Renal cortical epithelial cell (primary cell): ENCODE measurements around the gene EMILIN3. TPM values are rescaled to one million over a fixed set of nuclear protein-coding genes. Genes with fewer than 3 reads are reported as not detected.
"Not testable (repeated sequence)": the region's sequence is repeated elsewhere in the genome, so short reads cannot be mapped to it uniquely, and the experiment has no call there.

Experiments
- DNase-seq: peaks from one replicate; pipeline ENCODE4 v3.0.0-alpha.2; 2011; ENCODE audit warnings: low read depth
- total RNA-seq: library from RNA; depleted of rRNA; stranded (reverse); fragments of >200 nt; gene quantifications from 2 replicates; pipeline ENCODE4 v1.2.3, GENCODE V29; 2014

The EMILIN3 gene
- total RNA-seq, 1 donor from 2014 or later: not detected

GRCh38 chr20:41317546-41318270, 48.9 kb downstream of the EMILIN3 start, which contains the start of gene ZHX3:
TSS of gene ZHX3 (minus strand) at chr20:41317731. CDS start at chr20:41204916, 112,815 bp downstream.
- DNase-seq: peak; percentile 80

DNA sequence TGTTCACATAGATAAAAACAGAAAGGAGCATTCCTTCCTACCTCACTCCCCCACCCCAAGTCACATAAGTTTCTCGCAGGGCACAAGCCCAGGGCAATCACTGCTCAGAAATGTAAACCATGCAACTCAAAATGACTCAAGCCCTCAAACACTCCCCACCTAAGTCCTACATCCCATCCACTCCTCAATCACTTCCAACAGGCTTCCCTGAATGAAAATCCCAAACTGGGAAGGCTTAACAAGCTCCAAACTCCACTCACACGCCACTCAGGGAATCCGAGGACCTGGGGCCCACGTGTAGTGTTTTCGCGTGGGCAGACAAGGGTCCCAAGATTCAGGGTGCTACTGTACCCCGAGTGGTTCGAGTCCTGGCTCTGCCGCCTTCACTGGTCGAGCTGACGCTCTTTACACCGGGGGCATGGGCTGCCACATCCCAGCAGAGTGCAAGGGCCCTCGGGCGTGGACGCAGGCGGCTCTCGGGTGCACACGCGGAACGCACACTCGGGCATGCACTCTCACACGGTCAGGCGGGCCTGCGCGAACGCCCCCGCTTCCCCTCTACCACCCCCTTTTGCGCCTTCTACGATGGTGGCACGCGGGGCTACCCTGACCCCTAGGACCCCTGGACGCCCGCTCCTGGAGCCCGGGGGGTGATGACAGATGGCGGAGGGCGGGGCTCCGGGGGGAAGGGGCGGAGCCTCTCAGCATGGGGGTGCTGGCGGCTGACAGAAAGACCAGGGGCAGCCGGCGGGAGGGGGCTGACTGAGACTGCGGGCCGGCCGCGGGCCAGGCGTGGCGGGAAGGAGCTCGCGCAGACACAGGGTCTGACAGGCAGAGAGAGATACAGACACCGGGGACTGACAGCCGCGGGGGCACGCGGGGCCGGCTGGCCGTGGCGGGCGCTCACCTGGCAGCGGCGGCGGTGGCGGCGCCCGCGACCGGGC, 49.7 kb downstream of the EMILIN3 start:
- DNase-seq: peak; percentile 86

DNA sequence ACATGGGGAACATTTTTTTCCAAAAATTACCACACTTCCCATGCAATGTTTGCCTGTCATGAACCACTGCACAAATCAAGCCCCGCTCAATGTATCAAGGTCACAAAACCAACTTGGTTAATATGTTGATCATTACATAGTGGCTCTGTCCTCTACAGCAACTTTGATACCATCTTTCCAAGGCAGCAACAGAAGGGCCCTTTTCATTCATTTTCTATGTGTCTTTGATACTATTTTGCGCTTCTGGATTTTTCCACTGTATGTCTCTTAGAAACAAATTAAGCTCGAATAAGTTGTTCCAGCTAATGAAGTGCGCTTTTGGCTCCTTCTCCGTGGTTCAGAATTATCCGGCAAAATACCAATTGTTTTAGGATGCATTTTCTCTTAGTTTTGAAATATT, 50.6 kb downstream of the EMILIN3 start:
- DNase-seq: peak; percentile 79

DNA sequence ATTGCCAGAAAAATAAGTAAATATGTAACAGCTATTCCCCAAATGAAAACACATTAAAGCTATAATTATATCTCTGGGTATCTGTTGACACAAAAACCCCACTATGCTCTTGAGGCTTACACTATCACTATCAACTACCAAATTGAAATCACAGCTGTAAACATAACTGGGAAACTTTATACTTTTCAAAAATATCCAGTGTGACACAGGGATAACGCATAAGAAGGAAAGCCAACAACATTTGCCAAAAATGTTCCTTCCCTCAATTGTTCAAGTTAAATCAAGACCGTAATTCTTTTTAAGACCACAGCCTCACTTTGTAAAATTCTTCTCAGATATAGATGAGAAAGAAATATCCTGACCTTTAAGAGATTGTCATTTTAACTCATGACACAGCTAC, 52.2 kb downstream of the EMILIN3 start:
- DNase-seq: no peak

DNA sequence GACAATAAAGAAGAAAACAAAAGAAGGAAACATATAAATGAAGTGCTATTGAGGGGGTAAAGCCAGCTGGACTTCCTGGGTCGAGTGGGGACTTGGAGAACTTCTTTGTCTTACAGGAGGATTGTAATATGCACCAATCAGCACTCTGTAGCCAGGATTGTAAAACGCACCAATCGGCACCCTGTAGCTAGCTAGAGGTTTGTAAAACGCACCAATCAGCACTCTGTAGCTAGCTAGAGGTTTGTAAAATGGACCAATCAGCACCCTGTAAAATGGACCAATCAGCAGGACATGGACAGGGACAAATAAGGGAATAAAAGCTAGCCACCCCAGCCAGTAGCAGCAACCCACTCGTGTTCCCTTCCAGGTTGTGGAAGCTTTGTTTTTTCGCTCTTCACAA, 54.6 kb downstream of the EMILIN3 start:
- DNase-seq: not testable (repeated sequence)

Other genes starting within 250 kb of the EMILIN3 start
- gene PLCG1, start 229.3 kb downstream of the EMILIN3 start, total RNA-seq: 40.1 and 134 TPM in 2 replicates
- gene ZHX3, start 49.1 kb downstream of the EMILIN3 start, total RNA-seq: 25.0 and 59.4 TPM in 2 replicates
- gene LPIN3, start 26.0 kb downstream of the EMILIN3 start, total RNA-seq: 8.5 and 25.3 TPM in 2 replicates